ENCODE measurements around the gene HOMER1. TPM values are rescaled to one million over a fixed set of nuclear protein-coding genes. Genes with fewer than 3 reads are reported as not detected.

HOMER1 gene
- total and polyA plus RNA-seq, 2 of the 13 experiments (the other 11 are each of a cell fraction or from before 2014, with no cell fraction given) = 5.3 to 24.8 TPM

DNA sequence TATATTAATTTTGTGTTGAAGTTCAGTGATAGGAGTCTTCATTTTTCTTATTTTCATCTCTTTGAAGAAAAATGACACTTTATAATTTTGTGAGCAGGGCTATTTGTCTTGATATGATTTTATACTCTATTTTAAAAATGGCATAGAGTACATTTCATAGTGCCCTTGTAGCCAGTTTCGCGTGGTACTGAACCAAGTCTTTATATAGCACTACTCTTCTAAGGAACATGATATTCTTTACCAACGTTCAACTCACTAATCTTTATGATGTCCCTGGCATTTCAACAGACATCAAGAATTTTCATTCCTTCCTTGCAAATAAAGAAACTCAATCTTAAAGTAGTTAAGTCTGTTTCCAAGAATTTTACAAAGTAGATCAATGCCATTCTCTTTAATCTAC is 41.5 kb upstream of the HOMER1 start:
- no peak for ATAC-seq
- FAIRE-seq = no peak
- no peak for TF ChIP-seq BRD4 (CRISPR knock-in tag; IDR thresholded peaks at IDR 0.05)
- TF ChIP-seq KDM2A (CRISPR knock-in tag; IDR thresholded peaks at IDR 0.05; ENCODE audit: borderline replicate concordance, low read depth) = no peak
- no peak for TF ChIP-seq ZNF501 (CRISPR knock-in tag; IDR thresholded peaks at IDR 0.05)
- no peak for TF ChIP-seq GFI1 (CRISPR knock-in tag; IDR thresholded peaks at IDR 0.05; ENCODE audit: borderline replicate concordance)
- TF ChIP-seq GATAD1 (CRISPR knock-in tag; IDR thresholded peaks at IDR 0.05) = no peak
- TF ChIP-seq ZNF317 (CRISPR knock-in tag; IDR thresholded peaks at IDR 0.05) = no peak
- no peak for TF ChIP-seq REPIN1 (CRISPR knock-in tag; IDR thresholded peaks at IDR 0.05; ENCODE audit: borderline replicate concordance, low read depth)
- TF ChIP-seq, protein P1, sequence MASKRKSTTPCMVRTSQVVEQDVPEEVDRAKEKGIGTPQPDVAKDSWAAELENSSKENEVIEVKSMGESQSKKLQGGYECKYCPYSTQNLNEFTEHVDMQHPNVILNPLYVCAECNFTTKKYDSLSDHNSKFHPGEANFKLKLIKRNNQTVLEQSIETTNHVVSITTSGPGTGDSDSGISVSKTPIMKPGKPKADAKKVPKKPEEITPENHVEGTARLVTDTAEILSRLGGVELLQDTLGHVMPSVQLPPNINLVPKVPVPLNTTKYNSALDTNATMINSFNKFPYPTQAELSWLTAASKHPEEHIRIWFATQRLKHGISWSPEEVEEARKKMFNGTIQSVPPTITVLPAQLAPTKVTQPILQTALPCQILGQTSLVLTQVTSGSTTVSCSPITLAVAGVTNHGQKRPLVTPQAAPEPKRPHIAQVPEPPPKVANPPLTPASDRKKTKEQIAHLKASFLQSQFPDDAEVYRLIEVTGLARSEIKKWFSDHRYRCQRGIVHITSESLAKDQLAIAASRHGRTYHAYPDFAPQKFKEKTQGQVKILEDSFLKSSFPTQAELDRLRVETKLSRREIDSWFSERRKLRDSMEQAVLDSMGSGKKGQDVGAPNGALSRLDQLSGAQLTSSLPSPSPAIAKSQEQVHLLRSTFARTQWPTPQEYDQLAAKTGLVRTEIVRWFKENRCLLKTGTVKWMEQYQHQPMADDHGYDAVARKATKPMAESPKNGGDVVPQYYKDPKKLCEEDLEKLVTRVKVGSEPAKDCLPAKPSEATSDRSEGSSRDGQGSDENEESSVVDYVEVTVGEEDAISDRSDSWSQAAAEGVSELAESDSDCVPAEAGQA (IDR thresholded peaks at IDR 0.05; ENCODE audit: low read depth) = no peak
- TF ChIP-seq, protein P1 (CRISPR knock-in tag; IDR thresholded peaks at IDR 0.05; ENCODE audit: borderline replicate concordance) = no peak
- TF ChIP-seq MYPOP (CRISPR knock-in tag; IDR thresholded peaks at IDR 0.05) = no peak
- no peak for TF ChIP-seq RCOR2 (CRISPR knock-in tag; IDR thresholded peaks at IDR 0.05)
- no peak for TF ChIP-seq ZFP41 (CRISPR knock-in tag; IDR thresholded peaks at IDR 0.05; ENCODE audit: borderline replicate concordance)
- TF ChIP-seq ZNF44 (CRISPR knock-in tag; IDR thresholded peaks at IDR 0.05) = no peak
- TF ChIP-seq, protein P2, sequence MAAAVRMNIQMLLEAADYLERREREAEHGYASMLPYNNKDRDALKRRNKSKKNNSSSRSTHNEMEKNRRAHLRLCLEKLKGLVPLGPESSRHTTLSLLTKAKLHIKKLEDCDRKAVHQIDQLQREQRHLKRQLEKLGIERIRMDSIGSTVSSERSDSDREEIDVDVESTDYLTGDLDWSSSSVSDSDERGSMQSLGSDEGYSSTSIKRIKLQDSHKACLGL (CRISPR knock-in tag; IDR thresholded peaks at IDR 0.05) = no peak
- no peak for TF ChIP-seq KMT2A (CRISPR knock-in tag; IDR thresholded peaks at IDR 0.05)
- TF ChIP-seq, protein P3, sequence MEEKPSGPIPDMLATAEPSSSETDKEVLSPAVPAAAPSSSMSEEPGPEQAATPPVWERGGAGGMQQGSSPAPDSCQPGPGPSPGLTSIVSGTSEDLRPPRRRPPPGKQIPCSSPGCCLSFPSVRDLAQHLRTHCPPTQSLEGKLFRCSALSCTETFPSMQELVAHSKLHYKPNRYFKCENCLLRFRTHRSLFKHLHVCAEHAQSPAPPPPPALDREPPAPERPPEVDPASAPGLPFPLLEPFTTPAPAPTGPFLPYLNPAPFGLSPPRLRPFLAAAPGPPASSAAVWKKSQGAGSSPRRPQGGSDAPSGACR (CRISPR knock-in tag; IDR thresholded peaks at IDR 0.05) = no peak

More for the DNA sequence above, 41.5 kb upstream of the HOMER1 start:
- Histone ChIP-seq H3K36me3 (replicated peaks in 1 of 2; ENCODE audit: control insufficient read depth in 1 of 2, insufficient read depth in 2 of 2, low read length in 2 of 2) (no peaks in the 10 kb centered on the region), H3K4me2 (ENCODE audit: low read depth, low read length) (no peak overlapping the region), H3K4me1 (ENCODE audit: insufficient read depth, low read length) (no peaks in the 10 kb centered on the region), H3K27me3 (ENCODE audit: control insufficient read depth in 1 of 2, insufficient read depth in 2 of 2, low read length in 2 of 2) (no peaks in the 10 kb centered on the region), H4K20me1 (ENCODE audit: insufficient read depth, low read length) (no peaks in the 10 kb centered on the region), H3K4me3 (replicated peaks in 1 of 3; ENCODE audit: insufficient read depth in 1 of 3, low read depth in 2 of 3, low read length in 3 of 3) (no peak overlapping the region), H3K27ac (ENCODE audit: extremely low read length, insufficient read depth, low read length) (no peak overlapping the region), H3K9ac (ENCODE audit: insufficient read depth, low read depth, low read length) (no peak overlapping the region), H2AFZ (ENCODE audit: low read length) (no peak overlapping the region), H3K79me2 (ENCODE audit: insufficient read depth, low read length) (no peaks in the 10 kb centered on the region), H3K9me3 (ENCODE audit: low read length) (no peaks in the 10 kb centered on the region)
- ChIA-PET CTCF (ENCODE audit: low intra/inter-chr PET ratio, low total read pairs) (no interaction called here), POLR2A (no interaction called here)
- in situ Hi-C loops (cut with HindIII; ENCODE audit: extremely low pct_ligation_motif_present, low pct_unique_long_range_greater_than_20kb) (no loop called here), intact Hi-C loops (cut with micrococcal nuclease; ENCODE audit: unreplicated experiment) (no loop called here)
- BruUV-seq (replicated peaks) = no TSS peak
- WGBS (ENCODE audit: low lambda C conversion rate) = 72% methylated on average over 3 of the region's 3 CpGs
- DNase-seq (ENCODE audit: low spot score) = no peak
